Measurements from ENCODE around the gene SVEP1. TPM values are rescaled to one million over a fixed set of nuclear protein-coding genes. Genes with fewer than 3 reads are reported as not detected.

Gene SVEP1
- total and polyA plus RNA-seq, 2 experiments from 2014 or later, result 0.18 to 0.63 TPM

DNA sequence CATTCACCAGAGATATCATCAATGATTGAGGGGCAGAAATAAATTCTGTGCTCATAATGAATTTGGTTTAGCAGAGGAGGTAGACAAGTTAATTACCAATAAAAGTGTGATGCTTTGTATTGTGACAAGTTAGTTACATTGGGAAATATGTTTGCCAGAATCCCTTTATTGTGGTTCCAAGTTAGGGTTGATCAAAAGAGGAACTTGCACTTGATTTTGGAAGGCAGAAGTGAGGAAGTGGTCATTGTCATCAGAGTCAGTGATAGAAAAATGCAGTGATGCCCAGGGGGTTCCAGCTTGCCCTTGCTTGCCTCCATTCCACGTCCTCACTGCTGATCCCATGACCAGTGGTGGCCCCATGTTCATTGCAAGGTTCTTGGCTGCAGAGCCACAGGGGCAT is 69.7 kb downstream of the SVEP1 start (continued):
- TF ChIP-seq, protein P1, sequence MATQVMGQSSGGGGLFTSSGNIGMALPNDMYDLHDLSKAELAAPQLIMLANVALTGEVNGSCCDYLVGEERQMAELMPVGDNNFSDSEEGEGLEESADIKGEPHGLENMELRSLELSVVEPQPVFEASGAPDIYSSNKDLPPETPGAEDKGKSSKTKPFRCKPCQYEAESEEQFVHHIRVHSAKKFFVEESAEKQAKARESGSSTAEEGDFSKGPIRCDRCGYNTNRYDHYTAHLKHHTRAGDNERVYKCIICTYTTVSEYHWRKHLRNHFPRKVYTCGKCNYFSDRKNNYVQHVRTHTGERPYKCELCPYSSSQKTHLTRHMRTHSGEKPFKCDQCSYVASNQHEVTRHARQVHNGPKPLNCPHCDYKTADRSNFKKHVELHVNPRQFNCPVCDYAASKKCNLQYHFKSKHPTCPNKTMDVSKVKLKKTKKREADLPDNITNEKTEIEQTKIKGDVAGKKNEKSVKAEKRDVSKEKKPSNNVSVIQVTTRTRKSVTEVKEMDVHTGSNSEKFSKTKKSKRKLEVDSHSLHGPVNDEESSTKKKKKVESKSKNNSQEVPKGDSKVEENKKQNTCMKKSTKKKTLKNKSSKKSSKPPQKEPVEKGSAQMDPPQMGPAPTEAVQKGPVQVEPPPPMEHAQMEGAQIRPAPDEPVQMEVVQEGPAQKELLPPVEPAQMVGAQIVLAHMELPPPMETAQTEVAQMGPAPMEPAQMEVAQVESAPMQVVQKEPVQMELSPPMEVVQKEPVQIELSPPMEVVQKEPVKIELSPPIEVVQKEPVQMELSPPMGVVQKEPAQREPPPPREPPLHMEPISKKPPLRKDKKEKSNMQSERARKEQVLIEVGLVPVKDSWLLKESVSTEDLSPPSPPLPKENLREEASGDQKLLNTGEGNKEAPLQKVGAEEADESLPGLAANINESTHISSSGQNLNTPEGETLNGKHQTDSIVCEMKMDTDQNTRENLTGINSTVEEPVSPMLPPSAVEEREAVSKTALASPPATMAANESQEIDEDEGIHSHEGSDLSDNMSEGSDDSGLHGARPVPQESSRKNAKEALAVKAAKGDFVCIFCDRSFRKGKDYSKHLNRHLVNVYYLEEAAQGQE (IDR thresholded peaks at IDR 0.05; ENCODE audit: unreplicated experiment), result no peak

DNA sequence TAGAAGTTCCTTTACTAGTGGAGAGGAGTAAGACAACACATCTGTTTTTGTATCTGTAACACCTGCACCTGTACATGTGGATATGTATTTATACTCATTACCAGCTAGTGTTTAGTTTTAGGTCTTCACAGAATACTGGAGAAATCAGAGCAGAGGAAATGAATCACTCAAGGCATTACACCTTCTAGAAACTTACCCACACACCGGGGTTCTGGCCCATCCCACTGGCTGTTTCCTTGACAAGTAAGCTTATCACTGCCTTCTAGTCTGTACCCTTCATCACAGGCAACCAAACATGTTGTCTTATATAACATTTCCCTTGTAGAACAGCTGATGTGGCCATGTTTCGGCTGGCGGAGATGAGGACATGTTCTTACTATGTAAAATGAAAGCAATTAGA is 76.7 kb downstream of the SVEP1 start:
- Histone ChIP-seq H3K79me2 (replicated peaks; ENCODE audit: insufficient read depth) (no peaks in the 10 kb centered on the region), H3K4me3 (no peak overlapping the region), H4K20me1 (replicated peaks; ENCODE audit: insufficient read depth) (no peaks in the 10 kb centered on the region), H3K36me3 (ENCODE audit: insufficient read depth) (no peaks in the 10 kb centered on the region), H3K9me2 (ENCODE audit: insufficient read depth) (no peaks in the 10 kb centered on the region), H3K27ac (ENCODE audit: low read depth) (no peak overlapping the region), H3K27me3 (ENCODE audit: insufficient read depth) (no peaks in the 10 kb centered on the region), H2AFZ (no peak overlapping the region), H3K4me1 (ENCODE audit: insufficient read depth) (no peaks in the 10 kb centered on the region), H3F3A (replicated peaks; ENCODE audit: low read depth) (no peaks in the 10 kb centered on the region), H3K4me2 (no peak overlapping the region)
- H3K4me1 Mint-ChIP-seq, result no peaks in the 10 kb centered on the region
- TF ChIP-seq EZH2 (IDR thresholded peaks at IDR 0.05; ENCODE audit: low read depth, unreplicated experiment) (no peak), CREB1 (CRISPR knock-in tag; IDR thresholded peaks at IDR 0.05; ENCODE audit: low read depth) (no peak), ZNF114 (CRISPR knock-in tag; IDR thresholded peaks at IDR 0.05) (no peak), ZNF331 (CRISPR knock-in tag; IDR thresholded peaks at IDR 0.05; ENCODE audit: low read depth) (no peak), EZH2phosphoT487 (IDR thresholded peaks at IDR 0.05; ENCODE audit: unreplicated experiment) (no peak), STAT1 (IDR thresholded peaks at IDR 0.05; ENCODE audit: unreplicated experiment) (no peak), JUNB (IDR thresholded peaks at IDR 0.05; ENCODE audit: unreplicated experiment) (no peak)
- TF ChIP-seq, protein P1 (IDR thresholded peaks at IDR 0.05; ENCODE audit: unreplicated experiment), result no peak
- TF ChIP-seq, protein P2, sequence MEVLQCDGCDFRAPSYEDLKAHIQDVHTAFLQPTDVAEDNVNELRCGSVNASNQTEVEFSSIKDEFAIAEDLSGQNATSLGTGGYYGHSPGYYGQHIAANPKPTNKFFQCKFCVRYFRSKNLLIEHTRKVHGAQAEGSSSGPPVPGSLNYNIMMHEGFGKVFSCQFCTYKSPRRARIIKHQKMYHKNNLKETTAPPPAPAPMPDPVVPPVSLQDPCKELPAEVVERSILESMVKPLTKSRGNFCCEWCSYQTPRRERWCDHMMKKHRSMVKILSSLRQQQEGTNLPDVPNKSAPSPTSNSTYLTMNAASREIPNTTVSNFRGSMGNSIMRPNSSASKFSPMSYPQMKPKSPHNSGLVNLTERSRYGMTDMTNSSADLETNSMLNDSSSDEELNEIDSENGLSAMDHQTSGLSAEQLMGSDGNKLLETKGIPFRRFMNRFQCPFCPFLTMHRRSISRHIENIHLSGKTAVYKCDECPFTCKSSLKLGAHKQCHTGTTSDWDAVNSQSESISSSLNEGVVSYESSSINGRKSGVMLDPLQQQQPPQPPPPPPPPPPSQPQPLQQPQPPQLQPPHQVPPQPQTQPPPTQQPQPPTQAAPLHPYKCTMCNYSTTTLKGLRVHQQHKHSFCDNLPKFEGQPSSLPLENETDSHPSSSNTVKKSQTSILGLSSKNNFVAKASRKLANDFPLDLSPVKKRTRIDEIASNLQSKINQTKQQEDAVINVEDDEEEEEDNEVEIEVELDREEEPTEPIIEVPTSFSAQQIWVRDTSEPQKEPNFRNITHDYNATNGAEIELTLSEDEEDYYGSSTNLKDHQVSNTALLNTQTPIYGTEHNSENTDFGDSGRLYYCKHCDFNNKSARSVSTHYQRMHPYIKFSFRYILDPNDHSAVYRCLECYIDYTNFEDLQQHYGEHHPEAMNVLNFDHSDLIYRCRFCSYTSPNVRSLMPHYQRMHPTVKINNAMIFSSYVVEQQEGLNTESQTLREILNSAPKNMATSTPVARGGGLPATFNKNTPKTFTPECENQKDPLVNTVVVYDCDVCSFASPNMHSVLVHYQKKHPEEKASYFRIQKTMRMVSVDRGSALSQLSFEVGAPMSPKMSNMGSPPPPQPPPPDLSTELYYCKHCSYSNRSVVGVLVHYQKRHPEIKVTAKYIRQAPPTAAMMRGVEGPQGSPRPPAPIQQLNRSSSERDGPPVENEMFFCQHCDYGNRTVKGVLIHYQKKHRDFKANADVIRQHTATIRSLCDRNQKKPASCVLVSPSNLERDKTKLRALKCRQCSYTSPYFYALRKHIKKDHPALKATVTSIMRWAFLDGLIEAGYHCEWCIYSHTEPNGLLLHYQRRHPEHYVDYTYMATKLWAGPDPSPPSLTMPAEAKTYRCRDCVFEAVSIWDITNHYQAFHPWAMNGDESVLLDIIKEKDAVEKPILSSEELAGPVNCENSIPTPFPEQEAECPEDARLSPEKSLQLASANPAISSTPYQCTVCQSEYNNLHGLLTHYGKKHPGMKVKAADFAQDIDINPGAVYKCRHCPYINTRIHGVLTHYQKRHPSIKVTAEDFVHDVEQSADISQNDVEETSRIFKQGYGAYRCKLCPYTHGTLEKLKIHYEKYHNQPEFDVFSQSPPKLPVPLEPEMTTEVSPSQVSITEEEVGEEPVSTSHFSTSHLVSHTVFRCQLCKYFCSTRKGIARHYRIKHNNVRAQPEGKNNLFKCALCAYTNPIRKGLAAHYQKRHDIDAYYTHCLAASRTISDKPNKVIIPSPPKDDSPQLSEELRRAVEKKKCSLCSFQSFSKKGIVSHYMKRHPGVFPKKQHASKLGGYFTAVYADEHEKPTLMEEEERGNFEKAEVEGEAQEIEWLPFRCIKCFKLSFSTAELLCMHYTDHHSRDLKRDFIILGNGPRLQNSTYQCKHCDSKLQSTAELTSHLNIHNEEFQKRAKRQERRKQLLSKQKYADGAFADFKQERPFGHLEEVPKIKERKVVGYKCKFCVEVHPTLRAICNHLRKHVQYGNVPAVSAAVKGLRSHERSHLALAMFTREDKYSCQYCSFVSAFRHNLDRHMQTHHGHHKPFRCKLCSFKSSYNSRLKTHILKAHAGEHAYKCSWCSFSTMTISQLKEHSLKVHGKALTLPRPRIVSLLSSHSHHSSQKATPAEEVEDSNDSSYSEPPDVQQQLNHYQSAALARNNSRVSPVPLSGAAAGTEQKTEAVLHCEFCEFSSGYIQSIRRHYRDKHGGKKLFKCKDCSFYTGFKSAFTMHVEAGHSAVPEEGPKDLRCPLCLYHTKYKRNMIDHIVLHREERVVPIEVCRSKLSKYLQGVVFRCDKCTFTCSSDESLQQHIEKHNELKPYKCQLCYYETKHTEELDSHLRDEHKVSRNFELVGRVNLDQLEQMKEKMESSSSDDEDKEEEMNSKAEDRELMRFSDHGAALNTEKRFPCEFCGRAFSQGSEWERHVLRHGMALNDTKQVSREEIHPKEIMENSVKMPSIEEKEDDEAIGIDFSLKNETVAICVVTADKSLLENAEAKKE (CRISPR knock-in tag; IDR thresholded peaks at IDR 0.05), result no peak
- TF ChIP-seq, protein P3, sequence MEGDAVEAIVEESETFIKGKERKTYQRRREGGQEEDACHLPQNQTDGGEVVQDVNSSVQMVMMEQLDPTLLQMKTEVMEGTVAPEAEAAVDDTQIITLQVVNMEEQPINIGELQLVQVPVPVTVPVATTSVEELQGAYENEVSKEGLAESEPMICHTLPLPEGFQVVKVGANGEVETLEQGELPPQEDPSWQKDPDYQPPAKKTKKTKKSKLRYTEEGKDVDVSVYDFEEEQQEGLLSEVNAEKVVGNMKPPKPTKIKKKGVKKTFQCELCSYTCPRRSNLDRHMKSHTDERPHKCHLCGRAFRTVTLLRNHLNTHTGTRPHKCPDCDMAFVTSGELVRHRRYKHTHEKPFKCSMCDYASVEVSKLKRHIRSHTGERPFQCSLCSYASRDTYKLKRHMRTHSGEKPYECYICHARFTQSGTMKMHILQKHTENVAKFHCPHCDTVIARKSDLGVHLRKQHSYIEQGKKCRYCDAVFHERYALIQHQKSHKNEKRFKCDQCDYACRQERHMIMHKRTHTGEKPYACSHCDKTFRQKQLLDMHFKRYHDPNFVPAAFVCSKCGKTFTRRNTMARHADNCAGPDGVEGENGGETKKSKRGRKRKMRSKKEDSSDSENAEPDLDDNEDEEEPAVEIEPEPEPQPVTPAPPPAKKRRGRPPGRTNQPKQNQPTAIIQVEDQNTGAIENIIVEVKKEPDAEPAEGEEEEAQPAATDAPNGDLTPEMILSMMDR (conservative IDR thresholded peaks at IDR 0.05; ENCODE audit: low read depth in 2 of 2), result no peak
- H3K9me3 Mint-ChIP-seq, result no peaks in the 10 kb centered on the region
- no peaks in the 10 kb centered on the region for H3K36me3 Mint-ChIP-seq (ENCODE audit: low read depth)
- DNase-seq (ENCODE audit: low spot score), result no peak
- ATAC-seq, result no peak
- H3K27ac Mint-ChIP-seq, result no peak overlapping the region
- H3K4me3 Mint-ChIP-seq, result no peak overlapping the region
- no peaks in the 10 kb centered on the region for H3K27me3 Mint-ChIP-seq (ENCODE audit: insufficient read depth, low read depth, poor library complexity)
